Measurements from ENCODE around the gene KLRK1.
"Not testable (repeated sequence)": the region's sequence is repeated elsewhere in the genome, so short reads cannot be mapped to it uniquely, and the experiment has no call there.

The KLRK1 gene

DNA sequence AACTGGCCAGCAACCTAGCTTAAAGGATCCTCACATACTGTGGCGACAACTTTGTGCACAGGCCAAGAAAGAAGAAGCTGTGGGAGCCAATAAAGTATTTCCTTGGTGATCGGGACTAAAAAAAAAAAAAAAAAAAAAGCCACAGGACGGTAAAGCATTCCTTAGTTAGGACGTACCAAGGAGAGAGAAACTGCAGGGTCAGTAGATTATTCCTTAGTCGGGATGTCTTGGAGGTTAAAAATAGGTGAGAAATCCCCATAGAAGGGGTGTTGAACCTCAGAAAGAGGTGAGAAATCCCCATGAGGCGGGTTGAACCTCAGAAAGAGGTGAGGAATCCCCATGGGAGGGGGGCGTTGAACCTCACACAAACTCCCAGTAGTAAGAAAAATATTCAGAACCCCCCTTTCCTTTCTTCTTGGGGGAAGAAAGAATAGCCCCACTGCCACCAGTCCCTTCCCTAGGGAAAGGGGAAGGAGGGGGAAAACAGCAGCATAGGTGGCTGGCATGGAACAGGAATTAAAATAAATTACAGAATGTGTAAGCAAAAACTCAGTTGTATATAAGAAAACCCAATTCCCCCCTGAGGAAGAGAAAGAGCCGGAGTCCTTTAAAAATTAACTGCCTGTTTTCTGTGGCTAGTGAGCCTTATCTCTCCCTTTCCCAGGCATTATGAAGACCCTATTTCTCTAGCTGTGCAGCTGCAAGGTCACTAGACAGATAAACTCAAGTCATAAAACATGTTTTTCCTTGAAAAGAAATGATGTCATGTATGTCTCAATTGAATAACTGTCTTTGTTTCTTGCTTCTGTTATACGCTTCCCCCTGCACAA is 26.8 kb downstream of the KLRK1 start:
- DNase-seq (ENCODE audit: low read depth in 2 of 2), result no peak

DNA sequence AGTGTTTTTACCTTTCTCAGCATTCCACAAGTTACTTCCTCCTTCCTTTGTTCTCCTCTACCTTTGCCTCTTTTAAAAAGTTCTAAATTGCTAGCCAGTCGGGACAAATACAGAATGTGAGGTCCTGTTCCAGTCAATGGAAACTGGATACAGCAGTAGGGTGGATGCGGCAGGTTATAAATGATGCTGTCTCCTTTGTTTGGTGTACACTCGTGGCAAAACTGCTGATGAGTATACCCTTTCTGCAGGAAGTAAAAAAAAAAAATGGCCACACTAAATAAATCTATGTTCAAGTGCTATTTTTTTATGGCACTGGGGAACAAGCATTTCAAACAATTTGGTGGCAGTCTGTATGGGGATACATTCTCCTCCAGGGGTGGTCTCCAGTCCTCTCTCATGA is 27.5 kb downstream of the KLRK1 start:
- DNase-seq (ENCODE audit: low read depth in 2 of 2), result no peak

DNA sequence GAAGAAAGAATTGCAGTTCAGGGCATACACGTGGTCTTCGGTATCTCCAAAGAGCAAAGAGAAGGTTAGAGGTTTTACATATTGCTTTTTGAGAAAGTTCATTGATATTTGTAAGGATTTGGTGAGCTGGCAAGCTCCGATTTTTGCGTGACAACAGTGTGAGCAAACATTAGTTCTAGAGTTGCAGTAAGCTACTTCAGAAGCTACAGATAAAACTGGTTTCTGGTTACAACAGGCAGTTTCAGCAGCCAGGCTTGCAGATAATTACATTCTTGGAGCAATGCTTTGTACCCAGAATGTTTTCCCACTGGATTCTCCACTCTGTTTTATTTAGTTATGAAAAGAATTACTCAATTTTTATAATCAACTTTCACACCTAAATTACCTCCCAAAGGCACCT is 28.2 kb downstream of the KLRK1 start:
- no peak for DNase-seq (ENCODE audit: low read depth in 2 of 2)

DNA sequence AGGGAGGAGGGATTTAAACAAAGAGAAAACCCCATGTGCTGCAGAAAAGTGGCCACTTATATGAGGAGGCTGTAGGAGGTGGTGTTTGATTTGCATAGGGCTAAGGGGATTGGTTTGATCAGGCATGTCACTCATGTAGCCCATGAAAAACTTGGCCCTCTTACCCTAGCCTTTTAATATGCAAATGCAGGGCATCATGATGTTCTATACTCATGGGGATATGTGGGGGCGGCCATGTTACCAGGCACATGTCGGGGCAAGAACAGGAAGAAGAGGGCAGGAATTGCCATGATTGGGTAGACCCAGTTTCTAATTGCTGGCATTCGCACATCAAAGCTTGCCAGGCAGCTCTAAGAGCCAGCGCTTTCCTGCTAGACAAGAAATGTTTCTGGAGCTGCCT is 28.8 kb downstream of the KLRK1 start:
- no peak for DNase-seq (ENCODE audit: low read depth in 2 of 2)

DNA sequence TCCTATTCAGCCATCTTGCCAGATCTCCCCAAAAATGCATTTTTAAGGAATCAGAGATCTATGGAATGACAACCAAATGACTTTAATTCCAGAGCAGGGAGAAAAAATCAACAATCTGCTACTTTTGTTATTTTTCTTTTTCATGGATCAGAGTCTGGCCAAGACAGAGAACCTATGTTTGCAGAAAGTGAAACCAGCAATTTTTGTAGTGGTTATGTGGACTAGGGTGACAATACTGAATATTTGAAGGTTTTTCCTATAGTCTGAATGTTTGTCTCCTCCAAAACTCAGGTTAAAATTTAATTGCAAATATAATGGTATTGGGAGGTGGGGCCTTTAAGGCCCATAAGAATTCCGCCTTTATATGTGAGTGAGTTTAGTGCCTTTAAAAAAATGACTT is 30.9 kb downstream of the KLRK1 start:
- no peak for DNase-seq (ENCODE audit: low read depth in 2 of 2)

DNA sequence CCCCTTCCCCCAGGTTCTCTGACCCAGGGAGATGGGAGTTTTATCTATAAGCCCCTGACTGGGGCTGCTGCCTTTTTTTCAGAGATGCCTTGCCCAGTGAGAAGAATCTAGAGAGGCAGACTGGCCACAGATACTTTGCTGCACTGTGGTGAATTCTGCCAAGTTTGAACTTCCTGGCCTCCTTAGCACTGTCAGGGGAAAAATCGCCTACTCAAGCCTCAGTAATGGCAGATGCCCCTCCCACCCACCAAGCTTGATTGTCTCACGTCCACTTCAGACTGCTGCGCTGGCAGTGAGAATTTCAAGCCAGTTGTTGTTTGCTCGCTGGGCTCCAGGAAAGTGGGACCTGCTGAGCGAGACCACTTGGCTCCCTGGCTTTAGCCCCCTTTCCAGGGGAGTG is 31.7 kb downstream of the KLRK1 start:
- DNase-seq (ENCODE audit: low read depth in 2 of 2), result no peak

DNA sequence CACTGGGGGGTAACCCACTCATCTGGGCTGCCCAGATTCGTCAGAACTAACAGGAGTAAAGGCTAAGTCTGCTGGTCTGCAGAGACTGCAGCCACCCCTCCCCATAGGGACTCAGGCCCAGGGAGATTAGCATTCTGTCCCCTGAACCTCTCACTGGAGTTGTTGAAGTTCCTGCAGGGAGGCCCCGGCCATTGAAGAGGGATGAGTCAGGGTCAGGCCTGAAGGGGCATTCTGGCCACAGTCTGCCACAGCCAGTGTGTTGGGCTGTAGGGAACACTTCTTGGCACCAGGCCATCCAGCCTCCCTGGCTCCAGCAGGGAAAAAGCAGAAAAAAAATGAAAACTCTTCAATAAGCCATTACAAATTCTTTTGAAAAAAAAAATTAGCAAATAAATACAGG is 35.3 kb downstream of the KLRK1 start:
- no peak for DNase-seq (ENCODE audit: low read depth in 2 of 2)

DNA sequence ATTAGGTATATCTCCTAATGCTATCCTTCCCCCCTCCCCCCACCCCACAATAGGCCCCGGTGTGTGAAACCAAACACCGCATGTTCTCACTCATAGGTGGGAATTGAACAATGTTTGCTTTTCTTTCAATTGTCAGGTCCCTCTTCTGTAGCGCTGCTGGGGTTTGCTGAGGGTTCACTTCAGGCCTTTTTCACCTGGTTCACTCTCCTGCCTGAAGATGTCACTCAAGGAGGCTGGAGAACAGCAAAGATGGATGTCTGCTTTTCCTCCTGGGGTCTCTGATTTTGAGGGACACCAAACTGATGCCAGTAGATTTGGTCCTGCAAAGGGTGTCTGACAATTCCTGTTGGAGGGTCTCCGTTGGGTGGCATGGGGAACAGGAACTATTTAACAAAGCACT is 35.8 kb downstream of the KLRK1 start:
- no peak for DNase-seq (ENCODE audit: low read depth in 2 of 2)

DNA sequence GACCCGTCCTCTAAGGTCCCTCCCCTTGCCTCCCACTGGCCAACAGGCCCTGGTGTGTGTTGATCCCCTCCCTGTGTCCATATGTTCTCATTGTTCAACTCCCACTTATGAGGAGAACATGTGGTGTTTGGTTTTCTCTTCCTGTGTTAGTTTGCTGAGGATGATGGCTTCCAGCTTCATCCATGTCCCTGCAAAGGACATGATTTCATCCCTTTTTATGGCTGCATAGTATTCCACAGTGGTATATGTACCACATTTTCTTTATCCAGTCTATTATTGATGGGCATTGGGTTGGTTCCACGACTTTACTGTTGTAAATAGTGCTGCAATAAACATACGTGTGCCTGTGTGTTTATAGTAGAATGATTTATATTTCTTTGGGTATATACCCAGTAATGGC is 38.4 kb downstream of the KLRK1 start:
- DNase-seq (ENCODE audit: low read depth in 2 of 2), result not testable (repeated sequence)

DNA sequence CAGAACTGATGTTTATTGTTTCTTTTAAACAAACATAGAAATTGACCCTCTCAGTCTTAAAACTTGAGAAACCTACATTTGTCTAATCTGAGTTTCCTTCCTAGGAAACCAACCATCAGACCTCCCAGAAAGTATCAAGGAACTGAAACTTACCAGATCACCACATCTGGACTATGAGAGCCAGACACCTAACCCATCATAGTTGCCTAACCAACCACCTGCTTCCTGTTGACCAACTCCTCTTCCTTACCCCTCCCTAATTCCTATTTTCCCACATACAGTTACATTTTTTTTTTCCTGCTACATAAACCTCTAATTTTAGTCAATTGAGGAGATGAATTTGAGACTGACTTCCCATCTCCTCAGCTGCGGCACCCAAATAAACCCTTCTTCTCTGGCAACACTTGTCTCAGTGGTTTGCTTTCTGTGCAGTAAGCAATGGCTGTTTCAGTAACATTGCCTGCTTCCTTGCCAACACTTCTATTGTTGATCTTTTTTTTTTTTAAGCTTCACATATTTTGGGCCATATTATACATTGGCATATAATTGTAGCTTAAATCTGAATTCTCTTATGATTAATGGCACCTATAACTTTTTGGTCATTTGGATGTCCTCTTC is 47.8 kb downstream of the KLRK1 start:
- no peak for DNase-seq (ENCODE audit: low read depth in 2 of 2)

DNA sequence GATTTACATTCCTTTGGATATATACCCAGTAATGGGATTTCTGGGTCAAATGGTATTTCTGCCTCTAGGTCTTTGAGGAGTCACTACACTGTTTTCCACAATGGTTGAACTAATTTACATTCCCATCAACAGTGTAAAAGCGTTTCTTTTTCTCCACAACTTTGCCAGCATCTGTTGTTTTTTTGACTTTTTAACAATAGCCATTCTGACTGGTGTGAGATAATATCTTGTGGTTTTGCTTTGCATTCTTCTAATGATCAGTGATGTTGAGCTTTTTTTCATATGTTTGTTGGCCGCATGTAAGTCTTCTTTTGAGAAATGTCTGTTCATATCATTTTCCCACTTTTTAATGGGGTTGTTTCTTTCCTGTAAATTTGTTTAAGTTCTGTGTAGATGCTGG is 48.9 kb downstream of the KLRK1 start:
- DNase-seq (ENCODE audit: low read depth in 2 of 2), result not testable (repeated sequence)

DNA sequence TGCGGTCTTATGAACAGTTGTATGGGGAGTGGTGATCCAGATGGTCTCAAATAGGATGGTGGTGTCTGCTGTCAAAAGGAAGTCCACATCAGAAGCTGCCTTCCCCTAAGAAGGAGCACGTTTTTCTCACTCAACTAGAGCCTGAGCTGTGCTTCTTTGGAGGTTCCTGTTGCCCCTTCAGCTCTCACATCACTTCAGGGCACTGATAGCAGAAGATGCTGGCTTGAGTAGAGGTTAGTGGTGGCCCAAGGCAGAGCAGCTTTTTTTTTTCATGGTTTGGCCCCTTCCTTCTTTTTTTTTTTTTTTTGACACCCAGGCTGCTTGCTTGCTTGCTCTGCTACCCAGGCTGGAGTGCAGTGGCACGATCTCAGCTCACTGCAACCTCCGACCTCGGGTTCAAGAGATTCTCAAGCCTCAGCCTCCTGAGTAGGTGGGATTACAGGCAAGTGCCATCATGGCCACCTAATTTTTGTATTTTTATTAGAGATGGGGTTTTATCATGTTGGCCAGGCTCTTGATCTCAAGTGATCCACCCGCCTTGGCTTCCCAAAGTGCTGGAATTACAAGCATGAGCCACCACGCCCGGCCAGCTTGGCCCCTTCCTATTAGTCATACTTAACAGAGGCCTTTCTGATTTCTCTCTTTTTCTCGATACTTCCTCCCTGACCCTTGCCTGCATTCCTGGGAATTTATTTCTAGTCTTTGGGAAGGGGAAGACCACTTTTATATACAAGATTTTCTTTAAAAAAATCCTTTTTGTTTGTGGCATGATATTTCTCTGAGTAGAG is 50.6 kb downstream of the KLRK1 start:
- no peak for DNase-seq (ENCODE audit: low read depth in 2 of 2)

DNA sequence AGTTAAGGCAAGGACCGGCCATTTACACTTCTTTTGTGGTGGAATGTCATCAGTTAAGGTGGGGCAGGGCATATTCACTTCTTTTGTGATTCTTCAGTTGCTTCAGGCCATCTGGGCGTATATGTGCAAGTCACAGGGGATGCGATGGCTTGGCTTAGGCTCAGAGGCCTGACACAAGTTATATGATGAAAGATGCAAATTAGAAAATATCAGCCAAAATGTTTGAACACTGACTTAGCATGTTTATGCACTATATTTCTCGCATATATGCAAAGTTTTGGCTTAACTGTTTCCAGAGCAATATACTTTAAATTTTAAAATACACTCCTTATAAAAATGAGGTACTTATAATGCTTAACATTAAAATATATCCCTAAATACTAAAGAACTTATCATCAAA is 51.4 kb downstream of the KLRK1 start:
- DNase-seq (ENCODE audit: low read depth in 2 of 2), result not testable (repeated sequence)

DNA sequence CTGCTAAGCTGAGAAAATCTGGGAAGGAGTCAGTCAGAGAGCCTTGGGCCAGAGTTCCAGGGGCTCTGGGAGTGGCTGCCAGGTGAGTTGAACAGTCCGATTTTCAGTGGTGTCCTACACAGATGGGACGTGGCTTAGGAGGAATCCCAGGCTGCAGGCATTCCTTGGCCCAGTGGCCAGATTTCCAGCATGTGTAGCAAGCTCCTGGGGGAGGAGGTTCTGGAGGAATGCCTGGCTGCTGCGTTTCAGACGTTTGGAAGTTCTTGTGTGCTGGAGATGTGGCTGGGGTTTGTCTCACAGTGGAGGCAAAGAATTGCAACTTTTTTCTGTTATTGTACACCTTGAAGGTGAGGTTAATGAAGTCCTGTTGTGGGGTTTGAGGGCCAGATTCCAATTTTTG is 53.6 kb downstream of the KLRK1 start:
- not testable (repeated sequence) for DNase-seq (ENCODE audit: low read depth in 2 of 2)

DNA sequence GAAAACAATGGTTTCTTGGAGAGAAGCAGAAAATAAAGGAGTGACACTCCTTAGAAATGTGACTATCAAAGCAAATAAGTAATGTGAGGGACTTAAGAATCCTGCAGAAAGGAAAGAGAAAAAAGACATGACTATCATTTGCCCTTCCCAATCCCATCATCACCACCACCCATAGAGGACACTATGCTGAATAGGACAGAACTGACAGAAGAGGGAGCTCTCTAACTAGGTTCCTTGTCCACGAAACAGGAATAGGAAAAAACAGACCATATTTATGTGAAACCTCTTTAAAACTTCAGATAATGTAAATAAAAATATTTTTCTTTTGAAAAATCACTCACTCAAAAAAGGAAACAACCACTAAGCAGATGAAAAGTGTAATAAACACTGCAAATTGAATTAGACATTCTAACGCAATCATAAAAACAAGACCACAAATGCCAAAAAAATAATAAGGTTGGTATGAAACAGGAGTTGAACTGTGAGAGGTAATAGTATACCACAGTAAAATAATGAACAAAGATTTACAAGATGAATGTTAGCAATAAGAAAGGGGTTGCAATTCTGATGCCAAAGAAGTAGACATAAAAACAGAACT is 58.1 kb downstream of the KLRK1 start:
- no peak for DNase-seq (ENCODE audit: low read depth in 2 of 2)

DNA sequence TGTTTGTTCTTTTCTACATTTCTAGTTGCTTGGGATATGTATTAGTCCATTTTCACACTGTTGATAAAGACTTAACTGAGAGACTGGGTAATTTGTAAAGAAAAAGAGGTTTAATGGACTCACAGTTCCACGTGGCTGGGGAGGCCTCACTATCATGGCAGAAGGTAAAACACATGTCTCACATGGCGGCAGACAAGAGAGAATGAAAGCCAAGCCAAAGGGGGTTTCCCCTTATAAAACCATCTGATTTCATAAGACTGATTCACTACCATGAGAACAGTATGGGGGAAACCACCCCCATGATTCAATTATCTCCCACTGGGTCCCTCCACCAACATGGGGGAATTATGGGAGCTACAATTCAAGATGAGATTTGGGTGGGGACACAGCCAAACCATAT is 61.1 kb downstream of the KLRK1 start:
- not testable (repeated sequence) for DNase-seq (ENCODE audit: low read depth in 2 of 2)

All from stimulated activated CD4-positive, alpha-beta T cell treated with anti-CD3 and anti-CD28 coated beads, Interleukin-4, amount 100 ng/mL, for 48 hours (primary cell).